22Rv1 (cell line): ENCODE data around the gene CD22.

Experiments used
- ZFX ChIP-seq: fragments of 450-650 bp; IDR thresholded peaks from 2 replicates; pipeline ENCODE4 v1.6.1; 2017; ENCODE audit warnings: antibody characterized with exemption, borderline replicate concordance
- TF ChIP-seq, protein P1 (sequence below): fragments of 450-650 bp; IDR thresholded peaks from 2 replicates; pipeline ENCODE4 v1.5.1; 2017; ENCODE audit warnings: mild to moderate bottlenecking

GRCh38 chr19:35288906-35289305, 40.1 kb upstream of the CD22 start:
- TF ChIP-seq, protein P1, sequence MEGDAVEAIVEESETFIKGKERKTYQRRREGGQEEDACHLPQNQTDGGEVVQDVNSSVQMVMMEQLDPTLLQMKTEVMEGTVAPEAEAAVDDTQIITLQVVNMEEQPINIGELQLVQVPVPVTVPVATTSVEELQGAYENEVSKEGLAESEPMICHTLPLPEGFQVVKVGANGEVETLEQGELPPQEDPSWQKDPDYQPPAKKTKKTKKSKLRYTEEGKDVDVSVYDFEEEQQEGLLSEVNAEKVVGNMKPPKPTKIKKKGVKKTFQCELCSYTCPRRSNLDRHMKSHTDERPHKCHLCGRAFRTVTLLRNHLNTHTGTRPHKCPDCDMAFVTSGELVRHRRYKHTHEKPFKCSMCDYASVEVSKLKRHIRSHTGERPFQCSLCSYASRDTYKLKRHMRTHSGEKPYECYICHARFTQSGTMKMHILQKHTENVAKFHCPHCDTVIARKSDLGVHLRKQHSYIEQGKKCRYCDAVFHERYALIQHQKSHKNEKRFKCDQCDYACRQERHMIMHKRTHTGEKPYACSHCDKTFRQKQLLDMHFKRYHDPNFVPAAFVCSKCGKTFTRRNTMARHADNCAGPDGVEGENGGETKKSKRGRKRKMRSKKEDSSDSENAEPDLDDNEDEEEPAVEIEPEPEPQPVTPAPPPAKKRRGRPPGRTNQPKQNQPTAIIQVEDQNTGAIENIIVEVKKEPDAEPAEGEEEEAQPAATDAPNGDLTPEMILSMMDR, result no peak
- no peak for TF ChIP-seq ZFX
